ENCODE results near the gene LCK.

GRCh38 chr1:32321712-32322291 lies 70.7 kb downstream of the LCK start:
- TF ChIP-seq CTCF (IDR thresholded peaks at IDR 0.05) (no peak), ZFX (IDR thresholded peaks at IDR 0.05; ENCODE audit: borderline replicate concordance) (no peak)

Measured in 22Rv1 (cell line).